ENCODE measurements around the gene GJB3. TPM values are rescaled to one million over a fixed set of nuclear protein-coding genes. Genes with fewer than 3 reads are reported as not detected.
"Not testable (repeated sequence)": the region's sequence is repeated elsewhere in the genome, so short reads cannot be mapped to it uniquely, and the experiment has no call there.

The GJB3 gene
- total RNA-seq, 4 donors from 2014 or later: 1.0 to 4.7 TPM; not detected in 2

DNA sequence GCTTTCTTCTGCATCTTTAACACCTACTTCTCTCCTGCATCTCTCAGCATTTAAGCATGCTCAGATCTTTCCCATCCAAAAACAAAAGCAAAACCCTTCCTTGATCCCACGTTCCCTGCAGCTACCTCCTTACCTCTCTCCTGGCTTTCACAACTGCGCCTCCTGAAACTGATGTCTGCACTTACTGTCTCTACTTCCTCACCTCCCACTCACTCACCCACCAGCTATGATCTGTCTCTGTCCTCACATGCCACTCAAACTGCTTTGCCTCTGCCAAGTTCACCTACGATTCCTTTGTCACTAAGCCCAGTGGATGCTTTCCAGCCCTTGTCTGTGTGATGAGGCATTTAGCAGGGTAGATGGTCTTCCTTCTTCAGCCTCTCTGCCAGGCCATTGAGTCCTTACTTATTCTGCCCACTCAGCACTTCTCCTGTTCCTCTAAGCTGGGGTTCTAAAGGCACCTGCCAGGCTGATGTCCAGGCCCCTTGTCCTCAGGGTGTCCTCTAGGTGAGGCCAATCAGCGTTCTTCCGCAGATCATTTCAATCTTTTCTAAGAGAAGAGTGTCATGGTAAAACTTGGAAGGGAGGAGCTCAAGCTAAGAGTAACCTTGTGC is 10.0 kb upstream of the GJB3 start:
- no peaks in the 10 kb centered on the region for H3K9me3 ChIP-seq
- intact Hi-C loops (cut with DNase I; ENCODE audit: low total_unique reads): no loop called here
- H3K36me3 ChIP-seq: no peaks in the 10 kb centered on the region

GRCh38 chr1:34771573-34772371 is 9.2 kb upstream of the GJB3 start:
- no peak for TF ChIP-seq POLR2A (IDR thresholded peaks at IDR 0.05)
- TF ChIP-seq, protein P1, sequence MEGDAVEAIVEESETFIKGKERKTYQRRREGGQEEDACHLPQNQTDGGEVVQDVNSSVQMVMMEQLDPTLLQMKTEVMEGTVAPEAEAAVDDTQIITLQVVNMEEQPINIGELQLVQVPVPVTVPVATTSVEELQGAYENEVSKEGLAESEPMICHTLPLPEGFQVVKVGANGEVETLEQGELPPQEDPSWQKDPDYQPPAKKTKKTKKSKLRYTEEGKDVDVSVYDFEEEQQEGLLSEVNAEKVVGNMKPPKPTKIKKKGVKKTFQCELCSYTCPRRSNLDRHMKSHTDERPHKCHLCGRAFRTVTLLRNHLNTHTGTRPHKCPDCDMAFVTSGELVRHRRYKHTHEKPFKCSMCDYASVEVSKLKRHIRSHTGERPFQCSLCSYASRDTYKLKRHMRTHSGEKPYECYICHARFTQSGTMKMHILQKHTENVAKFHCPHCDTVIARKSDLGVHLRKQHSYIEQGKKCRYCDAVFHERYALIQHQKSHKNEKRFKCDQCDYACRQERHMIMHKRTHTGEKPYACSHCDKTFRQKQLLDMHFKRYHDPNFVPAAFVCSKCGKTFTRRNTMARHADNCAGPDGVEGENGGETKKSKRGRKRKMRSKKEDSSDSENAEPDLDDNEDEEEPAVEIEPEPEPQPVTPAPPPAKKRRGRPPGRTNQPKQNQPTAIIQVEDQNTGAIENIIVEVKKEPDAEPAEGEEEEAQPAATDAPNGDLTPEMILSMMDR (IDR thresholded peaks at IDR 0.05): no peak
- DNase-seq: no peak
- Histone ChIP-seq H3K4me3 (no peak overlapping the region), H3K36me3 (no peaks in the 10 kb centered on the region), H3K27ac (no peak overlapping the region), H3K9me3 (no peaks in the 10 kb centered on the region), H3K4me1 (no peaks in the 10 kb centered on the region), H3K27me3 (no peaks in the 10 kb centered on the region)
- intact Hi-C loops (cut with DNase I; ENCODE audit: low total_unique reads): no loop called here

More for the DNA sequence above, 10.0 kb upstream of the GJB3 start:
- Histone ChIP-seq H3K27ac (no peak overlapping the region), H3K27me3 (no peaks in the 10 kb centered on the region), H3K4me3 (no peak overlapping the region), H3K4me1 (no peaks in the 10 kb centered on the region)
- TF ChIP-seq POLR2A (IDR thresholded peaks at IDR 0.05): no peak
- TF ChIP-seq, protein P1 (IDR thresholded peaks at IDR 0.05): no peak
- no peak for DNase-seq

- DNase-seq; H3K27me3 ChIP-seq; H3K4me3 ChIP-seq; H3K9me3 ChIP-seq; H3K36me3 ChIP-seq; intact Hi-C loops (cut with DNase I; ENCODE audit: low total_unique reads); H3K27ac ChIP-seq; H3K4me1 ChIP-seq: not testable (repeated sequence)
Observed at GRCh38 chr1:34773114-34773513, 7.9 kb upstream of the GJB3 start.

DNA sequence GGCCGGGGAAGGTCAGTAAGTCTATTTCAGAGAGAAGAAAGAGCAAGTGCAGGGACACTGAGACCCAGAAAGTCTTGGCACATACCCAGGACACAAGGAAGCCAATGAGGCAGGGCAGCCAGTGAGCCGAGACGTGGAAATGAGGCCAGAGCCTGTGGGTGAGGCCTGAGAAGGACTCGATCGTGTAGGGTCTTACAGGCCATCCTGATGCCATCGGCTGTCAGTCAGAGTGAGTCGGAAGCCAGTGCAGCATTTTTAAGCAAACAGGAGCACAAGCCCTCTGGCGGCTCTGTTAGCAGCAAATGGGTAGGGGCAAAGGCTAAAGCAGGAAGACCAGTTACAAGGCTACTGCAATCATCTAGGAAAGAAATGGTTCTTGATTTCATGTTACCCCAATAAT is 6.1 kb upstream of the GJB3 start:
- no peaks in the 10 kb centered on the region for H3K36me3 ChIP-seq
- H3K27me3 ChIP-seq: no peaks in the 10 kb centered on the region
- H3K9me3 ChIP-seq: no peaks in the 10 kb centered on the region
- H3K4me3 ChIP-seq: no peak overlapping the region
- no peak overlapping the region for H3K27ac ChIP-seq
- no peak for TF ChIP-seq POLR2A (IDR thresholded peaks at IDR 0.05)
- TF ChIP-seq, protein P1 (IDR thresholded peaks at IDR 0.05): no peak
- H3K4me1 ChIP-seq: no peaks in the 10 kb centered on the region
- DNase-seq: no peak
- intact Hi-C loops (cut with DNase I; ENCODE audit: low total_unique reads): no loop called here

DNA sequence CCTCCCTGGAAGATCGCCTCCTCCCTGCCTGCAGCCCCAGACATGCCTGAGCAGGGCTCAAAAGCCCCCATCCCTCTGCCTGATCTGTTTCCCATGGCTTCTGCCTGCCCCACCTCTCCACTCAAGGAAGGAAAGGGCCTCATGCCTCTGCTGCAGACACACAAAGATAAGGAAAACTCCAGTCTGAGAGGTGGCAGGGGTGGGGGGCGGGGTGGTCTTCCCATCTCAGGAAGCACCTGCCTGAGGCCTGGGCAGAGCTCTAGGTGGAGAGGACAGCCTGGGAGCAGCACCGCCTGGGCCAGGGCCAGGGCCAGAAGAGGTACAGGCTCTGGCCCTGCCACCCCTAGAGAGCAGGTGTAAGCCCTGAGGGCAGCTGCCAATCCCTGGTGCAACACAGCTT is 4.1 kb upstream of the GJB3 start:
- Histone ChIP-seq H3K27ac (no peak overlapping the region), H3K36me3 (no peaks in the 10 kb centered on the region), H3K4me1 (peaks cover 0 to 9% of the 10 kb centered on the region in 2 donors), H3K4me3 (no peak overlapping the region), H3K27me3 (peaks cover 8 to 17% of the 10 kb centered on the region in 2 donors), H3K9me3 (no peaks in the 10 kb centered on the region)
- intact Hi-C loops (cut with DNase I; ENCODE audit: low total_unique reads): no loop called here
- no peak for DNase-seq
- TF ChIP-seq, protein P1 (IDR thresholded peaks at IDR 0.05): no peak
- no peak for TF ChIP-seq POLR2A (IDR thresholded peaks at IDR 0.05)
